ENCODE data around the gene GCH1. TPM values are rescaled to one million over a fixed set of nuclear protein-coding genes. Genes with fewer than 3 reads are reported as not detected.

GCH1 gene
- total RNA-seq, 1 experiment from 2014 or later: 16.7 TPM

- H3K27ac ChIP-seq (ENCODE audit: low read depth, low read length): no peak overlapping the region
- H3K9me2 ChIP-seq (ENCODE audit: insufficient read depth): no peaks in the 10 kb centered on the region
- TF ChIP-seq, protein P1, sequence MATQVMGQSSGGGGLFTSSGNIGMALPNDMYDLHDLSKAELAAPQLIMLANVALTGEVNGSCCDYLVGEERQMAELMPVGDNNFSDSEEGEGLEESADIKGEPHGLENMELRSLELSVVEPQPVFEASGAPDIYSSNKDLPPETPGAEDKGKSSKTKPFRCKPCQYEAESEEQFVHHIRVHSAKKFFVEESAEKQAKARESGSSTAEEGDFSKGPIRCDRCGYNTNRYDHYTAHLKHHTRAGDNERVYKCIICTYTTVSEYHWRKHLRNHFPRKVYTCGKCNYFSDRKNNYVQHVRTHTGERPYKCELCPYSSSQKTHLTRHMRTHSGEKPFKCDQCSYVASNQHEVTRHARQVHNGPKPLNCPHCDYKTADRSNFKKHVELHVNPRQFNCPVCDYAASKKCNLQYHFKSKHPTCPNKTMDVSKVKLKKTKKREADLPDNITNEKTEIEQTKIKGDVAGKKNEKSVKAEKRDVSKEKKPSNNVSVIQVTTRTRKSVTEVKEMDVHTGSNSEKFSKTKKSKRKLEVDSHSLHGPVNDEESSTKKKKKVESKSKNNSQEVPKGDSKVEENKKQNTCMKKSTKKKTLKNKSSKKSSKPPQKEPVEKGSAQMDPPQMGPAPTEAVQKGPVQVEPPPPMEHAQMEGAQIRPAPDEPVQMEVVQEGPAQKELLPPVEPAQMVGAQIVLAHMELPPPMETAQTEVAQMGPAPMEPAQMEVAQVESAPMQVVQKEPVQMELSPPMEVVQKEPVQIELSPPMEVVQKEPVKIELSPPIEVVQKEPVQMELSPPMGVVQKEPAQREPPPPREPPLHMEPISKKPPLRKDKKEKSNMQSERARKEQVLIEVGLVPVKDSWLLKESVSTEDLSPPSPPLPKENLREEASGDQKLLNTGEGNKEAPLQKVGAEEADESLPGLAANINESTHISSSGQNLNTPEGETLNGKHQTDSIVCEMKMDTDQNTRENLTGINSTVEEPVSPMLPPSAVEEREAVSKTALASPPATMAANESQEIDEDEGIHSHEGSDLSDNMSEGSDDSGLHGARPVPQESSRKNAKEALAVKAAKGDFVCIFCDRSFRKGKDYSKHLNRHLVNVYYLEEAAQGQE (IDR thresholded peaks at IDR 0.05; ENCODE audit: low read depth): no peak
- no peak for TF ChIP-seq TCF7L2 (IDR thresholded peaks at IDR 0.05; ENCODE audit: borderline replicate concordance, extremely low read depth, insufficient read depth, insufficient read length)
- no peak for TF ChIP-seq CTCF (IDR thresholded peaks at IDR 0.05 in 2 of 3, conservative IDR thresholded peaks at IDR 0.05 in 1 of 3; ENCODE audit: borderline replicate concordance in 1 of 3, insufficient read depth in 1 of 3, low read depth in 2 of 3, low read length in 2 of 3)
- no peak for TF ChIP-seq CEBPB (IDR thresholded peaks at IDR 0.05; ENCODE audit: low read depth)
- TF ChIP-seq JUND (IDR thresholded peaks at IDR 0.05): no peak
- TF ChIP-seq SIN3A (IDR thresholded peaks at IDR 0.05; ENCODE audit: low read depth): no peak
- TF ChIP-seq RAD21 (IDR thresholded peaks at IDR 0.05; ENCODE audit: low read depth): no peak
- no peak for TF ChIP-seq ZFX (IDR thresholded peaks at IDR 0.05)
- TF ChIP-seq, protein P2, sequence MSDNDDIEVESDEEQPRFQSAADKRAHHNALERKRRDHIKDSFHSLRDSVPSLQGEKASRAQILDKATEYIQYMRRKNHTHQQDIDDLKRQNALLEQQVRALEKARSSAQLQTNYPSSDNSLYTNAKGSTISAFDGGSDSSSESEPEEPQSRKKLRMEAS (IDR thresholded peaks at IDR 0.05): no peak
- no peak for TF ChIP-seq POLR2AphosphoS5 (IDR thresholded peaks at IDR 0.05; ENCODE audit: low read depth, low read length)
- TF ChIP-seq SP1 (IDR thresholded peaks at IDR 0.05; ENCODE audit: low read depth): no peak
- TF ChIP-seq FOSL1 (IDR thresholded peaks at IDR 0.05; ENCODE audit: low read depth): no peak
- DNase-seq (ENCODE audit: low read depth, low spot score): no peak
- H3K9me3 ChIP-seq (ENCODE audit: control insufficient read depth in 1 of 2, insufficient read depth in 1 of 2, low read depth in 1 of 2, low read length in 2 of 2): peaks cover 0 to 5% of the 10 kb centered on the region in 2 experiments; a peak in 1 of 4 replicates
- H3K4me3 ChIP-seq (replicated peaks in 1 of 2; ENCODE audit: low read depth in 1 of 2, low read length in 2 of 2): no peak overlapping the region
- RAD21 ChIA-PET (ENCODE audit: low non-redundant PET in 1 of 2, low total read pairs in 2 of 2, uncharacterized antibody in 2 of 2, unreplicated experiment in 2 of 2): interaction anchor here in 1 of 2 experiments (0.5 kb wide), 1 partner anchor 52 kb away, joined by 14 read pairs; no protein-coding TSS in a partner anchor
- H3K36me3 ChIP-seq (ENCODE audit: control insufficient read depth in 1 of 2, insufficient read depth in 2 of 2, low read length in 2 of 2): no peaks in the 10 kb centered on the region
- no peaks in the 10 kb centered on the region for H3K79me2 ChIP-seq (ENCODE audit: insufficient read depth, low read length)
- no peak overlapping the region for H3K4me2 ChIP-seq (ENCODE audit: low read length)
- CTCF ChIA-PET: no interaction called here
- H3K4me1 ChIP-seq (ENCODE audit: control insufficient read depth in 1 of 2, insufficient read depth in 2 of 2, low read length in 2 of 2): no peaks in the 10 kb centered on the region
- no peak overlapping the region for H2AFZ ChIP-seq (ENCODE audit: low read depth, low read length, poor library complexity, severe bottlenecking)
- POLR2A ChIA-PET: no interaction called here
- intact Hi-C loops (cut with micrococcal nuclease): no loop called here
- no peaks in the 10 kb centered on the region for H4K20me1 ChIP-seq (ENCODE audit: insufficient read depth)
- BruUV-seq (replicated peaks): no TSS peak
- no peaks in the 10 kb centered on the region for H3K27me3 ChIP-seq (ENCODE audit: insufficient read depth, low read length)
- no peak overlapping the region for H3K9ac ChIP-seq (ENCODE audit: low read length)
- no peak for ATAC-seq
Measured at GRCh38 chr14:54829486-54830224, 73.0 kb downstream of the GCH1 start.
